HUES64 (cell line): ENCODE results near the gene TMEM263.
"Not testable (repeated sequence)": the region's sequence is repeated elsewhere in the genome, so short reads cannot be mapped to it uniquely, and the experiment has no call there.

ENCODE experiments used
- H3K27ac ChIP-seq: 2 replicates; pipeline ENCODE4 v1.7.0; 2013; ENCODE audit warnings: low read depth, low read length, inconsistent platforms
- H3K27me3 ChIP-seq: 2 replicates; pipeline ENCODE4 v1.6.1; 2013; ENCODE audit warnings: mild to moderate bottlenecking, low read length; ENCODE audit not compliant: insufficient read depth
- H3K36me3 ChIP-seq: 2 replicates; pipeline ENCODE4 v1.6.1; 2013; ENCODE audit warnings: mild to moderate bottlenecking, low read length; ENCODE audit not compliant: insufficient read depth
- H3K4me1 ChIP-seq: 2 replicates; pipeline ENCODE4 v1.6.1; 2013; ENCODE audit warnings: mild to moderate bottlenecking, low read length, moderate library complexity; ENCODE audit not compliant: insufficient read depth
- H3K4me3 ChIP-seq: 2 replicates; pipeline ENCODE4 v1.5.1; 2013; ENCODE audit warnings: mild to moderate bottlenecking, low read length, moderate library complexity
- H3K9ac ChIP-seq: 2 replicates; pipeline ENCODE4 v1.6.1; 2013; ENCODE audit warnings: mild to moderate bottlenecking, low read depth, low read length
- H3K9me3 ChIP-seq: 2 replicates; pipeline ENCODE4 v1.6.1; 2013; ENCODE audit warnings: low read depth, low read length; ENCODE audit not compliant: insufficient read depth
- WGBS: fragments of 150-250, 120-280 bp; methylation state at CpG from one replicate; pipeline ENCODE4 v1.1.7; 2013; ENCODE audit warnings: missing lambda C conversion rate; 5-methylcytosine and 5-hydroxymethylcytosine counted together

TMEM263 gene

DNA sequence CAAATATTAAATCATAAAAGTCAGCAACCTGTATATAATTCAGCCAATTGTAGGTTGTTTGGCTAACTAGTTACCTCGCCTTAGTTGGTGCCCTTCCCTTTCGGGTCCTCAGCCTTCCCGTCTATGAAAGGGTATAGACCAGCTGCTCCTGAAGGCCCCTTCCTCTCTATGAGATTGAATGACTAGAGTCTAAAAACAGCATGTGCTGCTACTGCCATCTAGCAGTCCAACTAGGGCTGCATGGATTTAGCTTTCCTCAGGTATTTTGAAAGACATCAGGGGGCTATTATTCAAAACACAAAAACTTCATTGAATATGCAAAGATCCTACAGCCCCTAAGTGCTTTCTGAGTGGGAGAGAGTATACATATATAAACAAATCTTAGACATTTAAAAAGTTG is 37.0 kb upstream of the TMEM263 start:
- no peak overlapping the region for H3K4me3 ChIP-seq
- H3K9me3 ChIP-seq: 0 out of 2 replicates have a peak, but pooled peaks cover 3% of the 10 kb centered on the region
- WGBS: 5% methylated on average over 3 of the region's 3 CpGs
- peaks cover 27% of the 10 kb centered on the region for H3K4me1 ChIP-seq
- H3K27ac ChIP-seq: peak overlapping the region; percentile 2; the same call in 1 of the 2 replicates
- H3K9ac ChIP-seq: no peak overlapping the region
- no peaks in the 10 kb centered on the region for H3K27me3 ChIP-seq
- no peaks in the 10 kb centered on the region for H3K36me3 ChIP-seq

DNA sequence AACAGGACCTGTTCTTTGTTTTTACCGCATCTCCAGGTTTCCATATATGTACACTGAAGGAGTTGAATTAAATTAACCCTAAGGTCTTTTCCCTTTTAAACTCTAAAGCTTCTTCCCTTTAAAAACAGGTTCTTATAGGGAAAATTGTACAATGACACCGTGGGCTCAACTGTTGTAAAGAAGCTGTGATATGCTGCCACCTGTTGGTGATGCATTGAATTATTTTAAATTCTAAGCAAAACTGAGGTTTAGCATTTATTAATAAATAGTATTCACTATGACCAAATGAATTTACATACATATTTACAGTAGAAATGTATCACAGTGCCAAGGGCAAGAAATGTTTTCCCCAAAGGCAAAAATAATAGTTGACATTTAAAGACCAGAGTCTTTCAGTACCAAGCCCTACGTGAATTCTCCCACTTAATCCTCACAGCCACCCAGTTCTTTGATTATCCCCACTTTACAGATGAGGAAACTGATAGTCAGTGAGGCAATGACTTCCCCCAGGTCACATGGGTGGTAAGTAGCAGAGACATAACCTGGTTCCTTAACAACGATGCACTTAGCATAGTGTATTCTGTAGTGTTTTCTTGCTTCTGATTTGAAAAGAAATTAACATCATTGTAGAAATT is 35.7 kb upstream of the TMEM263 start:
- WGBS: 45% methylated on average over 4 of the region's 4 CpGs
- no peak overlapping the region for H3K4me3 ChIP-seq
- H3K4me1 ChIP-seq: peaks cover 27% of the 10 kb centered on the region
- no peaks in the 10 kb centered on the region for H3K36me3 ChIP-seq
- no peaks in the 10 kb centered on the region for H3K27me3 ChIP-seq
- H3K9ac ChIP-seq: no peak overlapping the region
- H3K9me3 ChIP-seq: 0 out of 2 replicates have a peak, but pooled peaks cover 3% of the 10 kb centered on the region
- H3K27ac ChIP-seq: no peak overlapping the region

DNA sequence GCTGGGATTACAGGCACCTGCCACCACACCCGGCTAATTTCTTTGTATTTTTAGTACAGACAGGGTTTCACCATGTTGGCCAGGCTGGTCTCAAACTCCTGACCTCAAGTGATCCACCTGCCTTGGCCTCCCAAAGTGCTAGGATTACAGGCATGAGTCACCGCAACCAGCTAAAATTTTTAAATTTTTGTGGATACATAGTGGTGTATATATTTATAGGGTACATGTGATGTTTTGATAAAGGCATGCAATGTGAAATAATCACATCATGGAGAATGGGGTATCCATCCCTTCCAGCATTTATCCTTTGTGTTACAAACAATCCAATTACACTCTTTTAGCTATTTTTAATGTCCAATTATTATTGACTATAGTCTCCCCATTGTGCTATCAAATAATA is 33.7 kb upstream of the TMEM263 start:
- not testable (repeated sequence) for H3K4me3 ChIP-seq, H3K27ac ChIP-seq, H3K9me3 ChIP-seq, H3K36me3 ChIP-seq, H3K9ac ChIP-seq, H3K27me3 ChIP-seq
- WGBS: 88% methylated on average over 2 of the region's 2 CpGs
- H3K4me1 ChIP-seq: peaks cover 26% of the 10 kb centered on the region

DNA sequence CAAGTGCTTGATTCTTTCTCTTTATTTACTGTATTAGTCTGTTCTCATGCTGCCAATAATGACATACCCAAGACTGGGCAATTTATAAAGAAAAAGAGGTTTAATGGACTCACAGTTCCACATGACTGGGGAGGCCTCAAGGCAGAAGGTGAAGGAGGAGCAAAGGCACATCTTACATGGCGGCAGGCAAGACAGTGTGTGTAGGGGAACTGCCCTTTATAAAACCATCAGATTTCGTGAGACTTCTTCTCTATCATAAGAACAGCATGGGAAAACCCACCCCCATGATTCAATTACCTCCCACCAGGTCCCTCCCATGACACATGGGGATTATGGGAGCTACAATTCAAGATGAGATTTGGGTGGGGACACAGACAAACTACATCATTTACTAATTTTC is 32.1 kb upstream of the TMEM263 start:
- H3K9ac ChIP-seq, H3K9me3 ChIP-seq, H3K27ac ChIP-seq, H3K4me3 ChIP-seq, H3K27me3 ChIP-seq, H3K36me3 ChIP-seq: not testable (repeated sequence)
- peaks cover 10% of the 10 kb centered on the region for H3K4me1 ChIP-seq
- WGBS: 93% methylated on average over 1 of the region's 2 CpGs

DNA sequence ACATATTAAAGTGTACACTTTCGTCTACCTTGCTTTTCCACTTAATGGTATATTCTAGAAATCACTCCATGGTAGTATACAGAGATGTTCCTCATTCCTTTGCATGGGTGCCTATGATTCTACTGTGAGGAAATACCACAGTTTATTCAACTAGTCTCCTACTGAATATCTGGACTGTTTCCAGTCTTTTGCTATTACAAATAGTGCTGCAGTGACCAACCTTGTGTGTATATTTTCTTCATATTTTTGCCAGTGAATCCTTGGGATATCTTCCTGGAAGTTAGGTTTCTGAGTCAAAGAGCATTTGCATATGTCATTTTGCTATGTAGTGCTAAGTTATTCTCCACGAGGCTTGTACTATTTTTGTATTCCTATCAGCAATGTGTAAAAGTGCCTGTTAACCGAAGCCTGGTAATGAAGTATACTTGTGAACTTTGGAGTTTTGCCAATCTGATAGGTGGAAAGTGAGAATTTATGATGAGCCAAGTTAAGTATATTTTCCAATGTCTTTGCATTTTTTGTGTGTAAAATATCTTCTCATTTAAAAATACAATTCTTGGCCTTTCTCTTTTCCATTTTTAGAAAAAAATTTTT is 31.3 kb upstream of the TMEM263 start:
- Histone ChIP-seq H3K9me3 (0 out of 2 replicates have a peak, but pooled peaks cover 3% of the 10 kb centered on the region), H3K4me1 (peaks cover 5% of the 10 kb centered on the region), H3K27ac (no peak overlapping the region), H3K9ac (no peak overlapping the region), H3K36me3 (no peaks in the 10 kb centered on the region), H3K27me3 (no peaks in the 10 kb centered on the region), H3K4me3 (no peak overlapping the region)
- 99% methylated on average over 3 of the region's 3 CpGs for WGBS

DNA sequence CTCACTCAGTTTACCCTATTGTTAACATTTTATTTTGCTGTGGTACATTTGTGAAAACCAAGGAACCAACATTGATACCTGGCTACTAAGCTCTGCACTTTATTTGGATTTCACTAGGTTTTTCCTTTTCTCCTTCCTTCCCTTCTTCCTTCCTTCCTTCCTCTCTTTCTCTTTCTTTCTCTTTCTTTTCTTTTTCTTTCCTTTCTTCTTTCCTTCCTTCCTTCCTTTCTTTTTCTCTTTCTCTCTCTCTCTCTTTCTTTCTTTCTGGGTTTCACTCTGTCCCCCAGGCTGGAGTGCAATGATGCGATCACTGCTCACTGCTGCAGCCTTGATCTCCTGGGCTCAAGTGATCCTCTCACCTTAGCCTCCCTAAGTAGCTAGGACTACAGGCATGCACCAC is 29.1 kb upstream of the TMEM263 start:
- H3K27ac ChIP-seq: no peak overlapping the region
- 93% methylated on average over 1 of the region's 1 CpG for WGBS
- no peak overlapping the region for H3K9ac ChIP-seq
- H3K9me3 ChIP-seq: 0 out of 2 replicates have a peak, but pooled peaks cover 3% of the 10 kb centered on the region
- no peaks in the 10 kb centered on the region for H3K36me3 ChIP-seq
- no peak overlapping the region for H3K4me3 ChIP-seq
- no peaks in the 10 kb centered on the region for H3K27me3 ChIP-seq
- no peaks in the 10 kb centered on the region for H3K4me1 ChIP-seq

DNA sequence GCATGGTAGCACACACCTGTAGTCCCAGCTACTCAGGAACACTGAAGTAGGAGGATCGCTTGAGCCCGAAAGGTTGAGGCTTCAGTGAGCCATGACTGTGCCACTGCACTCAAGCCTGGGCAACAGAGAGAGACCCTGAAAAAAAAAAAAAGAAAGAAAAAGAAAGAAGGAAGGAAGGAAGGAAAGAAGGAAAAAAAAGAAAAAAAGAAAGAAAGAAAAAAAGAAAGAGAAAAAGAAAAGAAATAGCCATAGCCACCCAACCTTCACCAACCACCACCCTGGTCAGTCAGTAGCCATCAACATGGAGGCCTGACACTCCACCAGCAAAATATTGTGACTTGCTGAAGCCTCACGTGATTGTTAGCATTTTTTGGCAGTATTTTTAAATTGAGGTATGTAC is 21.4 kb upstream of the TMEM263 start:
- WGBS: 99% methylated on average over 2 of the region's 3 CpGs
- Histone ChIP-seq H3K36me3 (no peaks in the 10 kb centered on the region), H3K9ac (no peak overlapping the region), H3K27ac (no peak overlapping the region), H3K27me3 (no peaks in the 10 kb centered on the region), H3K9me3 (no peaks in the 10 kb centered on the region), H3K4me1 (no peaks in the 10 kb centered on the region), H3K4me3 (no peak overlapping the region)

DNA sequence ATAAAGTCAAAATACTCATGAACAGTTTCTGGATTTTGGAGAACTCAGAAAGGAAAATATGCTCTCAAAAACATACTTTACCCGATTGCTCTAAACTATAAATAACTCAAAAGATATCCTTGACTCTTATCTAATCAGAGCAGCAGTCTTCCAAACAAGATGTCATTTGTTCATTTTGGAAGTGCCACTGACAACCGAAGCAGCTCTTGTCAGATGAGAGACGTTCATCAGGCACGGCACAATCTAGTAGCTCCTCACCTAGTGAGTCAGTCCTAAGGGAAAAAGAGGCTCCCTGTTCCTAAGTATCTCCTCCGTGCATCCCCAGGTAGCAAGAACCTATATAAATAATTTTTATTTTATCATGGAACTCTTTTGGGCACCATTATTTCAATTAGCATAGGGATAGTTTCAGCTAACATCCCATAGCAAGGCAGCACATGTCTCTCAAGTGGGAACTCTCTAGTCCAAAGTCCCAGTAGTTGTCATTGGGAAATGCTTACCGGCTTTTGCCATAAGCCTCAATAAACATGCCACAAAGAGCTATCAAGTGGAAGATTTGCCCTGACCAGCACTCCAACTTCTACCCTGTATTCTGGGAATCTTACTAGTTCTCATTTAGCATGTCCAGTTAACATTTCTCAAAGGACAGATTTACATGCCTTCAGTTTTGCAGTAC is 14.1 kb upstream of the TMEM263 start:
- H3K27ac ChIP-seq: no peak overlapping the region
- H3K9me3 ChIP-seq: peaks cover 29% of the 10 kb centered on the region
- H3K36me3 ChIP-seq: no peaks in the 10 kb centered on the region
- H3K27me3 ChIP-seq: no peaks in the 10 kb centered on the region
- H3K4me1 ChIP-seq: no peaks in the 10 kb centered on the region
- WGBS: 94% methylated on average over 5 of the region's 6 CpGs
- H3K4me3 ChIP-seq: no peak overlapping the region
- H3K9ac ChIP-seq: no peak overlapping the region

DNA sequence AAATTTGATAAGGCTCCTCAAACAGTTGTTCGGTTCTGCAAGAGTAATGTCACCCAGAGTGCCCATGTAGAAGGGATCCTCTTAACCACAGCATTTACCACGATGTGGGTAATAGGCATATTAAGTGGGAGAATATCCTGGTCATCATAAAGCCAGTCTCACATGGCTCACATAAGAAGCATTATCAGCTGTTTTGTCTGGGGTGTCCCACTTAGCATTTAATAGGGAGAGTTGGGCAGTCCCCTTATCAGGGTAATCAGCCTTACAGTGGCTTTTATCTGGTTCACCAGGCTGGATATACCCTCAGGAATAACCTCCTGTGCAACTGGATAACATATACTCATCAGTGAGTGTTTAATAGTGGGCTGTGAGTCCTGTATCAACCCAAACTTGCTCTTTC is 12.9 kb upstream of the TMEM263 start:
- H3K4me1 ChIP-seq: no peaks in the 10 kb centered on the region
- H3K27me3 ChIP-seq: no peaks in the 10 kb centered on the region
- no peak overlapping the region for H3K9ac ChIP-seq
- peaks cover 38% of the 10 kb centered on the region for H3K9me3 ChIP-seq
- no peak overlapping the region for H3K4me3 ChIP-seq
- 100% methylated on average over 2 of the region's 2 CpGs for WGBS
- no peak overlapping the region for H3K27ac ChIP-seq
- no peaks in the 10 kb centered on the region for H3K36me3 ChIP-seq

DNA sequence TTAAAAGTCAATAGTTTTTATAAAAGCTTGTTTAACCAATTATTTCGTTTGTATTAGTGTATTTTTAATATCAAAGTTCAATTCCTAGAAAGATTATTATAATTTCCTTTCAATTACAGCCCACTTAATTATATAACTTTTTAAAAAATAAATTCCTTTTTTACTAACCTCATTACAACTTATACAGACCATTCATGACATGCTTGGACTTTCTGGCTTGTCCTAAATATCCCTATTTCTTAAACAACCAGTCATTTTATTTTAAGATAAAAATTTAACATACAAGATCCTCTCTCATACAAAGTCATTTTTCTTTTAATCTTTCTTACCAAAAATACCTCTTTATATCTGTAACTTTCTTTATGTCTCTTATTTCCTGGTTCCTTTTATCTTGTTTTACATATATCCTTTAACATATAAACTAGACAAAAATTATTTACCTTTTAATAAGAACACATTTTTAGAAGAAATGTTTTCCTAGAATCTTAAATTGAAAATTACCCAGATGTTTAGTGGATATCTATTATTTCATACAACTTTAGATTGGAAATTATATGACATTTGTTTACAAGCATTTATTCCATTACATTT is 10.4 kb upstream of the TMEM263 start:
- Histone ChIP-seq H3K9me3 (peaks cover 53% of the 10 kb centered on the region), H3K4me1 (no peaks in the 10 kb centered on the region), H3K27ac (no peak overlapping the region), H3K4me3 (no peak overlapping the region; the same call in 1 of the 2 replicates), H3K9ac (no peak overlapping the region), H3K27me3 (no peaks in the 10 kb centered on the region), H3K36me3 (no peaks in the 10 kb centered on the region)
- no CpG with 5 or more reads among the region's 1 CpG for WGBS

DNA sequence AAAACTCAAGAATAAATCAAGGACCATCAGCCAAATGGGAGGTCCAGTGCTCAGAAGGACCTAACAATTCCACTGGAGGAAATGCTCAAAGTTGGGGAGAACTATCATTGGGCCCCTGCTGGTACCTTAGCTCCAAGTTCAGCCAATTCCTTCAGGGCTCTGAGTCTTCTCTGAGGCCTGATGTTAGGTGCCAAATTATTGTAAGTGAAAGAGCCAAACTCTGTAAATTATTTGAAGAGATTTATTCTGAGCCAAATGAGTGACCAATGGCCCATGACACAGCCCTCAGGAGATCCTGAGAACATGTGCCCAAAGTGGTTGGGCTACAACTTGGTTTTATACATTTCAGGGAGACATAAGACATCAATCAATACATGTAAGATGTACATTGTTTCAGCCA is 8.2 kb upstream of the TMEM263 start:
- no peaks in the 10 kb centered on the region for H3K4me1 ChIP-seq
- H3K36me3 ChIP-seq: no peaks in the 10 kb centered on the region
- no peak overlapping the region for H3K27ac ChIP-seq
- H3K4me3 ChIP-seq: no peak overlapping the region
- H3K9me3 ChIP-seq: peaks cover 49% of the 10 kb centered on the region
- H3K9ac ChIP-seq: no peak overlapping the region
- H3K27me3 ChIP-seq: peaks cover 3% of the 10 kb centered on the region; the same call in 1 of the 2 replicates
